Neural cell (in vitro differentiated cells): ENCODE measurements around the gene DPP10. TPM values are rescaled to one million over a fixed set of nuclear protein-coding genes. Genes with fewer than 3 reads are reported as not detected.

Experiments used
- H2AFZ ChIP-seq: fragments of 200-600, 300-800 bp; sonication (generic), shearing (Covaris generic); 2 replicates; pipeline ENCODE4 v1.6.0; 2014; ENCODE audit warnings: low read depth, mild to moderate bottlenecking, antibody characterized with exemption, low read length, moderate library complexity
- H3F3A ChIP-seq: fragments of 200-600 bp; shearing (Covaris generic); 2 replicates; pipeline ENCODE4 v1.6.1; 2016; ENCODE audit warnings: mild to moderate bottlenecking, moderate library complexity, mixed read lengths, antibody characterized with exemption, low read length; ENCODE audit not compliant: insufficient read depth, poor library complexity, severe bottlenecking
- H3K27ac ChIP-seq: fragments of 200-600, 300-800 bp; sonication (generic), shearing (Covaris generic); 2 replicates; pipeline ENCODE4 v1.5.1; 2014; ENCODE audit warnings: mild to moderate bottlenecking, low read length, moderate library complexity
- H3K27me3 ChIP-seq: fragments of 300-800, 200-600 bp; sonication (generic), shearing (Covaris generic); 2 replicates; pipeline ENCODE4 v1.6.0; 2014; ENCODE audit warnings: mild to moderate bottlenecking, low read depth, low read length, moderate library complexity; ENCODE audit not compliant: insufficient read depth
- H3K36me3 ChIP-seq: fragments of 300-800, 200-600 bp; sonication (generic), shearing (Covaris generic); 2 replicates; pipeline ENCODE4 v1.5.1; 2014; ENCODE audit warnings: mild to moderate bottlenecking, antibody characterized with exemption, low read length, moderate library complexity; ENCODE audit not compliant: insufficient read depth
- H3K4me2 ChIP-seq: fragments of 300-800, 200-600 bp; sonication (generic), shearing (Covaris generic); 2 replicates; pipeline ENCODE4 v1.6.0; 2014; ENCODE audit warnings: mild to moderate bottlenecking, low read length
- H3K4me3 ChIP-seq: fragments of 300-800, 200-600 bp; sonication (generic), shearing (Covaris generic); 2 replicates; pipeline ENCODE4 v1.5.1; 2014; ENCODE audit warnings: mild to moderate bottlenecking, low read length, moderate library complexity
- H3K79me2 ChIP-seq: fragments of 200-600 bp; shearing (Covaris generic); replicated peaks from 2 replicates; pipeline ENCODE4 v1.6.0; 2014; ENCODE audit warnings: mild to moderate bottlenecking, low read length, moderate library complexity; ENCODE audit not compliant: insufficient read depth
- H3K9ac ChIP-seq: fragments of 300-800, 200-600 bp; sonication (generic), shearing (Covaris generic); 2 replicates; pipeline ENCODE4 v1.6.1; 2016; ENCODE audit warnings: mild to moderate bottlenecking, low read length, mixed read lengths
- H3K9me2 ChIP-seq: fragments of 200-600 bp; shearing (Covaris generic); 2 replicates; pipeline ENCODE4 v1.6.1; 2016; ENCODE audit warnings: mild to moderate bottlenecking, low read length, mixed read lengths; ENCODE audit not compliant: insufficient read depth
- H3K9me3 ChIP-seq: fragments of 200-600, 300-800 bp; sonication (generic), shearing (Covaris generic); 2 replicates; pipeline ENCODE4 v1.6.1; 2016; ENCODE audit warnings: mild to moderate bottlenecking, mixed run types, low read length, moderate library complexity, mixed read lengths
- H4K20me1 ChIP-seq: fragments of 200-600 bp; shearing (Covaris generic); 2 replicates; pipeline ENCODE4 v1.6.1; 2016; ENCODE audit warnings: mild to moderate bottlenecking, mixed run types; ENCODE audit not compliant: insufficient read depth
- CTCF ChIP-seq: fragments of 450-650 bp; IDR thresholded peaks from 2 replicates; pipeline ENCODE4 v1.5.1; 2014; ENCODE audit warnings: antibody characterized with exemption, mild to moderate bottlenecking, moderate library complexity; ENCODE audit not compliant: poor library complexity, severe bottlenecking
- EP300 ChIP-seq: fragments of 450-650 bp; conservative IDR thresholded peaks from 2 replicates; pipeline ENCODE4 v1.6.1; 2014; ENCODE audit warnings: antibody characterized with exemption, mild to moderate bottlenecking, moderate library complexity; ENCODE audit not compliant: poor library complexity, severe bottlenecking
- EZH2 ChIP-seq: fragments of 200-600, 300-800 bp; shearing (Covaris generic), sonication (generic); IDR thresholded peaks from 2 replicates; pipeline ENCODE4 v1.6.1; 2014; ENCODE audit warnings: antibody characterized with exemption, low read length, borderline replicate concordance, mild to moderate bottlenecking; ENCODE audit not compliant: insufficient read depth, poor library complexity, severe bottlenecking
- MXI1 ChIP-seq: fragments of 450-650 bp; conservative IDR thresholded peaks from 2 replicates; pipeline ENCODE4 v1.6.1; 2014; ENCODE audit warnings: antibody characterized with exemption, mild to moderate bottlenecking; ENCODE audit not compliant: poor library complexity, severe bottlenecking
- POLR2AphosphoS5 ChIP-seq: IDR thresholded peaks from 2 replicates; pipeline ENCODE4 v1.6.1; 2012
- RAD21 ChIP-seq: fragments of 450-650 bp; conservative IDR thresholded peaks from 2 replicates; pipeline ENCODE4 v1.6.1; 2014; ENCODE audit warnings: antibody characterized with exemption, mild to moderate bottlenecking, moderate library complexity
- REST ChIP-seq: IDR thresholded peaks from 2 replicates; pipeline ENCODE4 v1.6.1; 2012; ENCODE audit warnings: borderline replicate concordance
- SMC3 ChIP-seq: fragments of 450-650 bp; conservative IDR thresholded peaks from 2 replicates; pipeline ENCODE4 v1.6.1; 2014; ENCODE audit warnings: antibody characterized with exemption, mild to moderate bottlenecking, moderate library complexity; ENCODE audit not compliant: poor library complexity
- TAF1 ChIP-seq: IDR thresholded peaks from 2 replicates; pipeline ENCODE4 v1.6.1; 2012; ENCODE audit warnings: low read depth
- polyA plus RNA-seq: library from polyadenylated mRNA; depleted of rRNA; stranded (reverse); fragments of >200 nt; gene quantifications from 2 replicates; pipeline ENCODE4 v1.2.3, GENCODE V29; 2014

The DPP10 gene
- polyA plus RNA-seq, 1 donor from 2014 or later: 13.9 TPM

- H3F3A ChIP-seq: no peaks in the 10 kb centered on the region
- H2AFZ ChIP-seq: no peak overlapping the region
- no peaks in the 10 kb centered on the region for H3K36me3 ChIP-seq
- H3K4me3 ChIP-seq: no peak overlapping the region
- H3K9me3 ChIP-seq: no peaks in the 10 kb centered on the region
- no peak overlapping the region for H3K9ac ChIP-seq
- no peak overlapping the region for H3K27ac ChIP-seq
- TF ChIP-seq TAF1: no peak
- TF ChIP-seq RAD21: no peak
- no peak for TF ChIP-seq SMC3
- TF ChIP-seq POLR2AphosphoS5: no peak
- TF ChIP-seq CTCF: no peak
- no peak for TF ChIP-seq MXI1
- TF ChIP-seq EP300: no peak
- no peak for TF ChIP-seq REST
- TF ChIP-seq EZH2: no peak
- no peaks in the 10 kb centered on the region for H3K79me2 ChIP-seq
- no peaks in the 10 kb centered on the region for H3K9me2 ChIP-seq
- no peaks in the 10 kb centered on the region for H4K20me1 ChIP-seq
- no peaks in the 10 kb centered on the region for H3K27me3 ChIP-seq
- H3K4me2 ChIP-seq: no peak overlapping the region
Observed at GRCh38 chr2:115234186-115234585, 791.7 kb downstream of the DPP10 start.

GRCh38 chr2:115234737-115235136 lies 792.3 kb downstream of the DPP10 start:
- H3K27ac ChIP-seq: no peak overlapping the region

More at GRCh38 chr2:115234737-115235136, 792.3 kb downstream of the DPP10 start:
- no peaks in the 10 kb centered on the region for H3F3A ChIP-seq
- H3K9me3 ChIP-seq: no peaks in the 10 kb centered on the region
- H3K9me2 ChIP-seq: no peaks in the 10 kb centered on the region
- H2AFZ ChIP-seq: no peak overlapping the region
- TF ChIP-seq TAF1 (no peak), EZH2 (no peak), RAD21 (no peak), SMC3 (no peak), EP300 (no peak), CTCF (no peak), REST (no peak), POLR2AphosphoS5 (no peak), MXI1 (no peak)
- H3K79me2 ChIP-seq: no peaks in the 10 kb centered on the region
- H4K20me1 ChIP-seq: no peaks in the 10 kb centered on the region
- no peaks in the 10 kb centered on the region for H3K27me3 ChIP-seq
- H3K4me3 ChIP-seq: no peak overlapping the region
- H3K4me2 ChIP-seq: no peak overlapping the region
- no peak overlapping the region for H3K9ac ChIP-seq
- no peaks in the 10 kb centered on the region for H3K36me3 ChIP-seq
